Mammary epithelial cell (primary cell): ENCODE data around the gene PDS5A.

Experiments
- EZH2 ChIP-seq: IDR thresholded peaks from 2 replicates; pipeline ENCODE4 v1.6.1; 2012; ENCODE audit warnings: low read length, inconsistent platforms, borderline replicate concordance
- TF ChIP-seq, protein P1 (sequence below), 2 donors: IDR thresholded peaks in 1 of 2; conservative IDR thresholded peaks in 1 of 2; 2 replicates each; pipeline ENCODE4 v1.5.1; 2011 to 2012; ENCODE audit warnings: inconsistent platforms in 2 of 2, low read length in 2 of 2, mild to moderate bottlenecking in 2 of 2, control low read depth in 1 of 2, low read depth in 1 of 2; ENCODE audit not compliant: insufficient read depth in 1 of 2; ENCODE audit errors: extremely low read depth in 1 of 2

GRCh38 chr4:39905656-39906055 is 72.1 kb downstream of the PDS5A start:
- TF ChIP-seq, protein P1, sequence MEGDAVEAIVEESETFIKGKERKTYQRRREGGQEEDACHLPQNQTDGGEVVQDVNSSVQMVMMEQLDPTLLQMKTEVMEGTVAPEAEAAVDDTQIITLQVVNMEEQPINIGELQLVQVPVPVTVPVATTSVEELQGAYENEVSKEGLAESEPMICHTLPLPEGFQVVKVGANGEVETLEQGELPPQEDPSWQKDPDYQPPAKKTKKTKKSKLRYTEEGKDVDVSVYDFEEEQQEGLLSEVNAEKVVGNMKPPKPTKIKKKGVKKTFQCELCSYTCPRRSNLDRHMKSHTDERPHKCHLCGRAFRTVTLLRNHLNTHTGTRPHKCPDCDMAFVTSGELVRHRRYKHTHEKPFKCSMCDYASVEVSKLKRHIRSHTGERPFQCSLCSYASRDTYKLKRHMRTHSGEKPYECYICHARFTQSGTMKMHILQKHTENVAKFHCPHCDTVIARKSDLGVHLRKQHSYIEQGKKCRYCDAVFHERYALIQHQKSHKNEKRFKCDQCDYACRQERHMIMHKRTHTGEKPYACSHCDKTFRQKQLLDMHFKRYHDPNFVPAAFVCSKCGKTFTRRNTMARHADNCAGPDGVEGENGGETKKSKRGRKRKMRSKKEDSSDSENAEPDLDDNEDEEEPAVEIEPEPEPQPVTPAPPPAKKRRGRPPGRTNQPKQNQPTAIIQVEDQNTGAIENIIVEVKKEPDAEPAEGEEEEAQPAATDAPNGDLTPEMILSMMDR (conservative IDR thresholded peaks at IDR 0.05 in 1 of 2, IDR thresholded peaks at IDR 0.05 in 1 of 2; ENCODE audit: extremely low read depth in 1 of 2, insufficient read depth in 1 of 2, low read depth in 1 of 2, low read length in 2 of 2) = no peak
- TF ChIP-seq EZH2 = no peak
